GM08714 (cell line): ENCODE data around the gene CAMK2A.
"Not testable (repeated sequence)": the region's sequence is repeated elsewhere in the genome, so short reads cannot be mapped to it uniquely, and the experiment has no call there.

Experiments
- H3K4me3 ChIP-seq: fragments of 200-500 bp; sonication (Bioruptor generic); 2 replicates; pipeline ENCODE4 v1.5.1; 2014; ENCODE audit warnings: mild to moderate bottlenecking, low read length, inconsistent platforms
- ZNF274 ChIP-seq: IDR thresholded peaks from 2 replicates; pipeline ENCODE4 v1.6.1; 2012; ENCODE audit warnings: mild to moderate bottlenecking, low read depth, low read length

Gene CAMK2A

GRCh38 chr5:150253416-150254208 is 36.0 kb downstream of the CAMK2A start:
- no peak overlapping the region for H3K4me3 ChIP-seq
- TF ChIP-seq ZNF274: no peak

GRCh38 chr5:150252489-150252888 is 37.1 kb downstream of the CAMK2A start:
- TF ChIP-seq ZNF274: no peak
- no peak overlapping the region for H3K4me3 ChIP-seq

- TF ChIP-seq ZNF274: no peak
- no peak overlapping the region for H3K4me3 ChIP-seq
Observed at GRCh38 chr5:150251504-150251903, 38.1 kb downstream of the CAMK2A start.

- H3K4me3 ChIP-seq: no peak overlapping the region
- TF ChIP-seq ZNF274: no peak
Observed at GRCh38 chr5:150249744-150250143, 39.8 kb downstream of the CAMK2A start.

GRCh38 chr5:150248946-150249345 is 40.6 kb downstream of the CAMK2A start:
- no peak for TF ChIP-seq ZNF274
- H3K4me3 ChIP-seq: no peak overlapping the region

GRCh38 chr5:150248493-150248892 is 41.1 kb downstream of the CAMK2A start:
- not testable (repeated sequence) for H3K4me3 ChIP-seq

GRCh38 chr5:150247726-150248125 is 41.8 kb downstream of the CAMK2A start:
- no peak for TF ChIP-seq ZNF274

GRCh38 chr5:150246835-150247234 is 42.7 kb downstream of the CAMK2A start:
- TF ChIP-seq ZNF274: no peak
- H3K4me3 ChIP-seq: no peak overlapping the region

More at GRCh38 chr5:150247726-150248125, 41.8 kb downstream of the CAMK2A start:
- H3K4me3 ChIP-seq: no peak overlapping the region

GRCh38 chr5:150246429-150246828 is 43.1 kb downstream of the CAMK2A start:
- H3K4me3 ChIP-seq: no peak overlapping the region
- TF ChIP-seq ZNF274: no peak

- TF ChIP-seq ZNF274: no peak
- no peak overlapping the region for H3K4me3 ChIP-seq
Observed at GRCh38 chr5:150245808-150246207, 43.8 kb downstream of the CAMK2A start.

- no peak overlapping the region for H3K4me3 ChIP-seq
- no peak for TF ChIP-seq ZNF274
Observed at GRCh38 chr5:150245111-150245789, 44.3 kb downstream of the CAMK2A start.

- no peak for TF ChIP-seq ZNF274
Observed at GRCh38 chr5:150244209-150244608, 45.4 kb downstream of the CAMK2A start.

GRCh38 chr5:150243590-150243989 is 46.0 kb downstream of the CAMK2A start:
- H3K4me3 ChIP-seq: no peak overlapping the region
- TF ChIP-seq ZNF274: no peak

More at GRCh38 chr5:150244209-150244608, 45.4 kb downstream of the CAMK2A start:
- no peak overlapping the region for H3K4me3 ChIP-seq

GRCh38 chr5:150242251-150242894 is 47.2 kb downstream of the CAMK2A start:
- TF ChIP-seq ZNF274: no peak
- H3K4me3 ChIP-seq: no peak overlapping the region

GRCh38 chr5:150241298-150242160 is 48.0 kb downstream of the CAMK2A start:
- TF ChIP-seq ZNF274: no peak
- no peak overlapping the region for H3K4me3 ChIP-seq
